GM12878 (cell line): ENCODE data around the gene COLQ. TPM values are rescaled to one million over a fixed set of nuclear protein-coding genes. Genes with fewer than 3 reads are reported as not detected.

Experiments used
- ATAC-seq: fragments of 200-7000 bp; cut with Tn5 transposase; 3 replicates; pipeline ENCODE4 v1.9.1; 2020; ENCODE audit warnings: mild to moderate bottlenecking, moderate library complexity
- BruUV-seq: library from RNA; stranded (reverse); fragments of 400-500 nt; replicated peaks from 2 replicates; lab custom pipeline; 2021; lab: Mats Ljungman, UMichigan
- CTCF ChIA-PET: fragments of 300-600 bp; sonication (Branson Sonifier 250); formaldehyde crosslinking; extraction: SDS; loops from one replicate; lab custom pipeline; 2021; ENCODE audit warnings: inconsistent platforms; lab: Yijun Ruan, JAX
- POLR2A ChIA-PET: fragments of 350-600 bp; formaldehyde crosslinking; extraction: SDS; loops from one replicate; lab custom pipeline; 2021; ENCODE audit warnings: inconsistent platforms; lab: Charles Lee
- RAD21 ChIA-PET: fragments of 300-600 bp; sonication (Branson Sonifier 250); formaldehyde crosslinking; loops from one replicate; lab custom pipeline; 2023; ENCODE audit warnings: antibody characterized with exemption; ENCODE audit not compliant: unreplicated experiment; lab: Charles Lee
- SMC1A ChIA-PET: fragments of 300-600 bp; sonication (Branson Sonifier 250); formaldehyde crosslinking; loops from one replicate; lab custom pipeline; 2023; ENCODE audit not compliant: unreplicated experiment, uncharacterized antibody; lab: Charles Lee
- DNase-seq: peaks from one replicate; pipeline ENCODE4 v3.0.0-alpha.2; 2011; ENCODE audit warnings: low read depth, low spot score
- FAIRE-seq: peaks from 3 replicates; lab custom pipeline; 2011; peaks lifted over from hg19 to GRCh38; lab: Jason Lieb, UNC
- H2AFZ ChIP-seq: 2 replicates; pipeline ENCODE4 v1.6.0; 2011; ENCODE audit warnings: low read depth, low read length, control low read depth; ENCODE audit not compliant: control insufficient read depth
- H3K27ac ChIP-seq: 2 replicates; pipeline ENCODE4 v1.5.1; 2011; ENCODE audit warnings: control low read depth; ENCODE audit not compliant: control insufficient read depth, insufficient read depth
- H3K27me3 ChIP-seq, 2 experiments: replicated peaks in 1 of 2; 2 replicates each; pipeline versions ENCODE4 v1.6.0 to v1.6.1; 2011; ENCODE audit warnings: low read length in 1 of 2; ENCODE audit not compliant: control insufficient read depth in 2 of 2, insufficient read depth in 2 of 2
- H3K36me3 ChIP-seq, 2 experiments: 2 replicates each; pipeline ENCODE4 v1.5.1; 2011; ENCODE audit warnings: low read length in 1 of 2; ENCODE audit not compliant: control insufficient read depth in 2 of 2, insufficient read depth in 2 of 2
- H3K4me1 ChIP-seq: 2 replicates; pipeline ENCODE4 v1.6.1; 2011; ENCODE audit warnings: mild to moderate bottlenecking, low read length, moderate library complexity, mixed read lengths; ENCODE audit not compliant: control insufficient read depth, insufficient read depth
- H3K4me2 ChIP-seq: 2 replicates; pipeline ENCODE4 v1.6.0; 2011; ENCODE audit warnings: control low read depth; ENCODE audit not compliant: control insufficient read depth, insufficient read depth
- H3K4me3 ChIP-seq: fragments of 200-600 bp; sonication (generic); 2 replicates; pipeline ENCODE4 v1.5.1; 2016
- H3K79me2 ChIP-seq: 2 replicates; pipeline ENCODE4 v1.6.0; 2011; ENCODE audit warnings: low read length; ENCODE audit not compliant: control insufficient read depth, insufficient read depth
- H3K9ac ChIP-seq: 2 replicates; pipeline ENCODE4 v1.8.0; 2011; ENCODE audit warnings: low read length, control low read depth, mixed read lengths; ENCODE audit not compliant: control insufficient read depth, insufficient read depth
- H3K9me3 ChIP-seq: replicated peaks from 3 replicates; pipeline ENCODE4 v1.5.1; 2011; ENCODE audit warnings: mild to moderate bottlenecking, low read length; ENCODE audit not compliant: control insufficient read depth, insufficient read depth
- H4K20me1 ChIP-seq: 2 replicates; pipeline ENCODE4 v1.6.0; 2011; ENCODE audit not compliant: control insufficient read depth, insufficient read depth
- ATF3 ChIP-seq: IDR thresholded peaks from 2 replicates; pipeline ENCODE4 v1.6.1; 2011; ENCODE audit warnings: low read depth, mild to moderate bottlenecking, low read length, moderate library complexity, borderline replicate concordance; ENCODE audit errors: extremely low read depth
- BRCA1 ChIP-seq: IDR thresholded peaks from 2 replicates; pipeline ENCODE4 v1.6.1; 2011; ENCODE audit warnings: low read depth, low read length, improper control_type of control experiment
- ELK1 ChIP-seq: IDR thresholded peaks from 2 replicates; pipeline ENCODE4 v1.6.1; 2012; ENCODE audit warnings: low read depth, low read length, improper control_type of control experiment
- WGBS: methylation state at CpG from one replicate; pipeline ENCODE4 v1.1.6; 2016; ENCODE audit warnings: low lambda C conversion rate; ENCODE audit not compliant: insufficient replicate concordance, insufficient coverage; ENCODE audit errors: missing lambda C conversion rate; 5-methylcytosine and 5-hydroxymethylcytosine counted together
- in situ Hi-C: fragments of 300-500 bp; cut with MboI; formaldehyde crosslinking; loops from 9 replicates; pipeline ENCODE4 v1.14.3; 2018; ENCODE audit warnings: mixed read lengths
- intact Hi-C: fragments of 100-400 bp; cut with micrococcal nuclease; formaldehyde crosslinking; loops from one replicate; pipeline ENCODE4 v1.14.2; 2022; ENCODE audit not compliant: unreplicated experiment
- polyA plus RNA-seq, 11 experiments: library from polyadenylated mRNA; depleted of rRNA in 4 of 11; unstranded in 6 of 11; stranded (reverse) in 5 of 11; fragments of >200 nt; fragmentation: Nextera tagmentation in 4 of 11; fragmentation: Illumina TruSeq in 1 of 11; extraction: Ambion mirVana in 4 of 11; extraction: Trizol in 1 of 11; gene quantifications; 1 replicate in 1 of 11; 2 replicates in 10 of 11; pipeline versions ENCODE4 v1.2.1 to v1.2.3, GENCODE V29; 2011 to 2016; ENCODE audit warnings: inconsistent platforms in 2 of 11, missing spikeins in 2 of 11, low read depth in 1 of 11
- total RNA-seq, 4 experiments: library from RNA; depleted of rRNA in 3 of 4; stranded (reverse); fragments of >200 nt in 3 of 4; fragmentation: Illumina TruSeq in 1 of 4; extraction: Trizol in 1 of 4; gene quantifications; 2 replicates each; pipeline versions ENCODE4 v1.2.1 to v1.2.3, GENCODE V29; 2013 to 2021
- TF ChIP-seq, protein P1 (sequence below): fragments of 450-650 bp; IDR thresholded peaks from 2 replicates; pipeline ENCODE4 v1.6.1; 2016; ENCODE audit warnings: mild to moderate bottlenecking, moderate library complexity, borderline replicate concordance

Gene COLQ
- total and polyA plus RNA-seq, 10 of the 15 experiments (the other 5 are each of a cell fraction or from before 2014, with no cell fraction given): 0.13 to 2.7 (median 0.70) TPM

- no peak overlapping the region for H3K9ac ChIP-seq
- H2AFZ ChIP-seq: no peak overlapping the region
- H3K79me2 ChIP-seq: no peaks in the 10 kb centered on the region
- H4K20me1 ChIP-seq: no peaks in the 10 kb centered on the region
- no peak overlapping the region for H3K4me2 ChIP-seq
- ChIA-PET RAD21 (no interaction called here), SMC1A (interaction anchor here (0.8 to 1.4 kb wide), 4 partner anchors 9 to 176 kb away, joined by 3 to 4 read pairs (median 3); no protein-coding TSS in a partner anchor)
- FAIRE-seq (no peak), ATAC-seq (no peak)
- H3K4me3 ChIP-seq: no peak overlapping the region
- in situ Hi-C loops: no loop called here
- H3K27ac ChIP-seq: no peak overlapping the region
- TF ChIP-seq, protein P1, sequence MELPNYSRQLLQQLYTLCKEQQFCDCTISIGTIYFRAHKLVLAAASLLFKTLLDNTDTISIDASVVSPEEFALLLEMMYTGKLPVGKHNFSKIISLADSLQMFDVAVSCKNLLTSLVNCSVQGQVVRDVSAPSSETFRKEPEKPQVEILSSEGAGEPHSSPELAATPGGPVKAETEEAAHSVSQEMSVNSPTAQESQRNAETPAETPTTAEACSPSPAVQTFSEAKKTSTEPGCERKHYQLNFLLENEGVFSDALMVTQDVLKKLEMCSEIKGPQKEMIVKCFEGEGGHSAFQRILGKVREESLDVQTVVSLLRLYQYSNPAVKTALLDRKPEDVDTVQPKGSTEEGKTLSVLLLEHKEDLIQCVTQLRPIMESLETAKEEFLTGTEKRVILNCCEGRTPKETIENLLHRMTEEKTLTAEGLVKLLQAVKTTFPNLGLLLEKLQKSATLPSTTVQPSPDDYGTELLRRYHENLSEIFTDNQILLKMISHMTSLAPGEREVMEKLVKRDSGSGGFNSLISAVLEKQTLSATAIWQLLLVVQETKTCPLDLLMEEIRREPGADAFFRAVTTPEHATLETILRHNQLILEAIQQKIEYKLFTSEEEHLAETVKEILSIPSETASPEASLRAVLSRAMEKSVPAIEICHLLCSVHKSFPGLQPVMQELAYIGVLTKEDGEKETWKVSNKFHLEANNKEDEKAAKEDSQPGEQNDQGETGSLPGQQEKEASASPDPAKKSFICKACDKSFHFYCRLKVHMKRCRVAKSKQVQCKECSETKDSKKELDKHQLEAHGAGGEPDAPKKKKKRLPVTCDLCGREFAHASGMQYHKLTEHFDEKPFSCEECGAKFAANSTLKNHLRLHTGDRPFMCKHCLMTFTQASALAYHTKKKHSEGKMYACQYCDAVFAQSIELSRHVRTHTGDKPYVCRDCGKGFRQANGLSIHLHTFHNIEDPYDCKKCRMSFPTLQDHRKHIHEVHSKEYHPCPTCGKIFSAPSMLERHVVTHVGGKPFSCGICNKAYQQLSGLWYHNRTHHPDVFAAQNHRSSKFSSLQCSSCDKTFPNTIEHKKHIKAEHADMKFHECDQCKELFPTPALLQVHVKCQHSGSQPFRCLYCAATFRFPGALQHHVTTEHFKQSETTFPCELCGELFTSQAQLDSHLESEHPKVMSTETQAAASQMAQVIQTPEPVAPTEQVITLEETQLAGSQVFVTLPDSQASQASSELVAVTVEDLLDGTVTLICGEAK: no peak
- TF ChIP-seq ATF3 (no peak), ELK1 (no peak), BRCA1 (no peak)
- TF ChIP-seq, all 136 proteins: peak for 0
- Histone ChIP-seq H3K36me3 (peaks cover 7 to 19% of the 10 kb centered on the region in 2 experiments), H3K4me1 (no peaks in the 10 kb centered on the region), H3K9me3 (no peaks in the 10 kb centered on the region), H3K27me3 (no peaks in the 10 kb centered on the region)
- intact Hi-C loops: no loop called here
- BruUV-seq: no TSS peak
- CTCF ChIA-PET: no interaction called here
- 97% methylated on average over 4 of the region's 4 CpGs for WGBS
- POLR2A ChIA-PET: interaction anchor here (0.7 kb wide), 1 partner anchor 19 kb away, joined by 3 read pairs; no protein-coding TSS in a partner anchor
- DNase-seq: no peak
Observed at GRCh38 chr3:15443826-15444524, 77.5 kb downstream of the COLQ start.
